ENCODE results near the gene SLC66A1. TPM values are rescaled to one million over a fixed set of nuclear protein-coding genes. Genes with fewer than 3 reads are reported as not detected.

The SLC66A1 gene
- total and polyA plus RNA-seq, 2 of the 13 experiments (the other 11 are each of a cell fraction or from before 2014, with no cell fraction given) = 15.4 to 18.9 TPM

- DNase-seq (ENCODE audit: low spot score) (no peak), FAIRE-seq (no peak), ATAC-seq (no peak)
- no TSS peak for BruUV-seq (replicated peaks)
- no peaks in the 10 kb centered on the region for H3K79me2 ChIP-seq (ENCODE audit: insufficient read depth, low read length)
- in situ Hi-C loops (cut with HindIII; ENCODE audit: extremely low pct_ligation_motif_present, low pct_unique_long_range_greater_than_20kb) = no loop called here
- no peaks in the 10 kb centered on the region for H4K20me1 ChIP-seq (ENCODE audit: insufficient read depth, low read length)
- H3K27me3 ChIP-seq (ENCODE audit: control insufficient read depth in 1 of 2, insufficient read depth in 2 of 2, low read length in 2 of 2) = no peaks in the 10 kb centered on the region
- no peak overlapping the region for H3K9ac ChIP-seq (ENCODE audit: insufficient read depth, low read depth, low read length)
- ChIA-PET POLR2A (no interaction called here), CTCF (ENCODE audit: low intra/inter-chr PET ratio, low total read pairs) (no interaction called here)
- H3K27ac ChIP-seq (ENCODE audit: extremely low read length, insufficient read depth, low read length) = no peak overlapping the region
- H3K4me1 ChIP-seq (ENCODE audit: insufficient read depth, low read length) = peaks cover 15% of the 10 kb centered on the region; the same call in 1 of the 2 replicates
- peaks cover 11 to 21% of the 10 kb centered on the region in 2 experiments; a peak in 3 of 5 replicates for H3K36me3 ChIP-seq (replicated peaks in 1 of 2; ENCODE audit: control insufficient read depth in 1 of 2, insufficient read depth in 2 of 2, low read length in 2 of 2)
- no peak overlapping the region for H3K4me3 ChIP-seq (replicated peaks in 1 of 3; ENCODE audit: insufficient read depth in 1 of 3, low read depth in 2 of 3, low read length in 3 of 3)
- no peak overlapping the region for H2AFZ ChIP-seq (ENCODE audit: low read length)
- no peak overlapping the region for H3K4me2 ChIP-seq (ENCODE audit: low read depth, low read length)
- intact Hi-C loops (cut with micrococcal nuclease; ENCODE audit: unreplicated experiment) = no loop called here
- no peaks in the 10 kb centered on the region for H3K9me3 ChIP-seq (ENCODE audit: low read length)
- 97% methylated on average over 10 of the region's 10 CpGs for WGBS (ENCODE audit: low lambda C conversion rate)
- TF ChIP-seq PBX3 (CRISPR knock-in tag; IDR thresholded peaks at IDR 0.05; ENCODE audit: borderline replicate concordance) = no peak
- no peak for TF ChIP-seq CCAR2 (optimal IDR thresholded peaks at IDR 0.05; ENCODE audit: low read depth, low read length)
- TF ChIP-seq HES4 (CRISPR knock-in tag; IDR thresholded peaks at IDR 0.05; ENCODE audit: borderline replicate concordance) = no peak
- TF ChIP-seq E2F1 (CRISPR knock-in tag; IDR thresholded peaks at IDR 0.05) = no peak
- TF ChIP-seq ZNF558 (CRISPR knock-in tag; IDR thresholded peaks at IDR 0.05; ENCODE audit: borderline replicate concordance) = no peak
- no peak for TF ChIP-seq ZNF280B (CRISPR knock-in tag; IDR thresholded peaks at IDR 0.05; ENCODE audit: borderline replicate concordance)
- TF ChIP-seq SRSF1 (optimal IDR thresholded peaks at IDR 0.05; ENCODE audit: low read depth, low read length) = no peak
- no peak for TF ChIP-seq USF2 (IDR thresholded peaks at IDR 0.05; ENCODE audit: low read depth, low read length)
- TF ChIP-seq USF2 (CRISPR knock-in tag; IDR thresholded peaks at IDR 0.05; ENCODE audit: borderline replicate concordance) = no peak
- TF ChIP-seq ZNF253 (CRISPR knock-in tag; IDR thresholded peaks at IDR 0.05; ENCODE audit: borderline replicate concordance) = no peak
- TF ChIP-seq RBM39 (IDR thresholded peaks at IDR 0.05; ENCODE audit: low read depth, low read length, poor library complexity, severe bottlenecking) = no peak
- TF ChIP-seq ZNF816 (CRISPR knock-in tag; IDR thresholded peaks at IDR 0.05; ENCODE audit: borderline replicate concordance) = no peak
- no peak for TF ChIP-seq KAT7 (CRISPR knock-in tag; IDR thresholded peaks at IDR 0.05; ENCODE audit: borderline replicate concordance)
- TF ChIP-seq CEBPZ (IDR thresholded peaks at IDR 0.05; ENCODE audit: low read length) = no peak
- no peak for TF ChIP-seq JARID2 (CRISPR knock-in tag; IDR thresholded peaks at IDR 0.05; ENCODE audit: insufficient replicate concordance)
Observed at GRCh38 chr1:19365721-19366120, 53.6 kb downstream of the SLC66A1 start.

Data from HepG2 (cell line).